ENCODE measurements around the gene SYT1. TPM values are rescaled to one million over a fixed set of nuclear protein-coding genes. Genes with fewer than 3 reads are reported as not detected.

Gene SYT1
- total and polyA plus RNA-seq, 2 of the 4 experiments (the other 2 are of a cell fraction): 2.8 to 3.0 TPM

- intact Hi-C loops (cut with micrococcal nuclease): loop anchor here (10.0 kb wide), 1 partner anchor 606 kb away; no protein-coding TSS in a partner anchor
Measured at GRCh38 chr12:79000501-79000900, 135.9 kb downstream of the SYT1 start.

More at GRCh38 chr12:79000501-79000900, 135.9 kb downstream of the SYT1 start:
- Histone ChIP-seq H3K23ac (ENCODE audit: low read depth, low read length) (no peak overlapping the region), H4K20me1 (ENCODE audit: insufficient read depth, low read length) (no peaks in the 10 kb centered on the region), H3K27me3 (ENCODE audit: control insufficient read depth, insufficient read depth, low read length) (no peaks in the 10 kb centered on the region), H3K9ac (ENCODE audit: low read depth, low read length) (no peak overlapping the region), H3K36me3 (ENCODE audit: control insufficient read depth, insufficient read depth, low read length) (no peaks in the 10 kb centered on the region), H3K18ac (ENCODE audit: low read depth, low read length) (no peak overlapping the region), H3K4me2 (ENCODE audit: low read depth, low read length) (no peak overlapping the region), H2AK5ac (ENCODE audit: low read depth, low read length) (no peak overlapping the region), H2BK15ac (ENCODE audit: low read depth, low read length) (no peak overlapping the region), H4K5ac (ENCODE audit: low read depth, low read length) (no peak overlapping the region), H3K79me1 (ENCODE audit: low read depth in 1 of 2, low read length in 2 of 2) (no peaks in the 10 kb centered on the region), H4K91ac (ENCODE audit: insufficient read depth, low read depth, low read length) (no peak overlapping the region), H2AK9ac (replicated peaks; ENCODE audit: low read depth, low read length, poor library complexity) (no peak overlapping the region), H3K9me1 (ENCODE audit: insufficient read depth, low read length) (0 out of 2 replicates have a peak, but pooled peaks cover 2% of the 10 kb centered on the region), H3K27ac (ENCODE audit: insufficient read depth, low read length) (no peak overlapping the region), H3K4ac (ENCODE audit: low read depth, low read length) (no peak overlapping the region), H3K9me3 (ENCODE audit: control insufficient read depth, insufficient read depth, low read length) (no peaks in the 10 kb centered on the region), H2BK120ac (ENCODE audit: low read depth, low read length) (no peak overlapping the region), H2AFZ (replicated peaks; ENCODE audit: low read length, poor library complexity) (no peak overlapping the region), H3K56ac (ENCODE audit: extremely low read depth, insufficient read depth, low read length) (no peak overlapping the region), H4K8ac (ENCODE audit: low read depth in 2 of 2, low read length in 2 of 2) (no peak overlapping the region), H3K4me3 (ENCODE audit: insufficient read depth, low read depth, low read length) (no peak overlapping the region), H3K14ac (replicated peaks; ENCODE audit: low read depth, low read length) (no peak overlapping the region), H2BK5ac (ENCODE audit: low read depth, low read length, poor library complexity, severe bottlenecking) (no peak overlapping the region), H3K4me1 (ENCODE audit: control insufficient read depth, insufficient read depth, low read length) (no peaks in the 10 kb centered on the region), H2BK20ac (ENCODE audit: low read depth, low read length) (no peak overlapping the region)
- POLR2A ChIA-PET (ENCODE audit: unreplicated experiment): no interaction called here
- WGBS, 2 experiments (ENCODE audit: extremely low coverage in 2 of 2, insufficient read length in 1 of 2): no CpG with 5 or more reads among the region's 1 CpG
- ATAC-seq (ENCODE audit: low read depth) (no peak), DNase-seq (peak; percentile 32)
- dilution Hi-C loops (cut with HindIII; ENCODE audit: low sequenced_read_pairs, unreplicated experiment): no loop called here
- in situ Hi-C loops (cut with MboI; ENCODE audit: low sequenced_read_pairs): no loop called here
- CTCF ChIA-PET: interaction anchor here (0.7 kb wide), 1 partner anchor 63 kb away, joined by 3 read pairs; no protein-coding TSS in a partner anchor
- no TSS peak for BruUV-seq (replicated peaks)
- TF ChIP-seq SMC3 (IDR thresholded peaks at IDR 0.05; ENCODE audit: low read depth, low read length) (no peak), RFX5 (IDR thresholded peaks at IDR 0.05; ENCODE audit: low read depth, low read length) (no peak), MAZ (IDR thresholded peaks at IDR 0.05; ENCODE audit: borderline replicate concordance, low read depth, low read length) (no peak), MXI1 (IDR thresholded peaks at IDR 0.05; ENCODE audit: borderline replicate concordance, low read depth, low read length) (no peak), NFE2L2 (IDR thresholded peaks at IDR 0.05; ENCODE audit: low read depth, low read length) (no peak), CHD1 (IDR thresholded peaks at IDR 0.05; ENCODE audit: low read depth, low read length) (no peak)
- TF ChIP-seq, protein P1, sequence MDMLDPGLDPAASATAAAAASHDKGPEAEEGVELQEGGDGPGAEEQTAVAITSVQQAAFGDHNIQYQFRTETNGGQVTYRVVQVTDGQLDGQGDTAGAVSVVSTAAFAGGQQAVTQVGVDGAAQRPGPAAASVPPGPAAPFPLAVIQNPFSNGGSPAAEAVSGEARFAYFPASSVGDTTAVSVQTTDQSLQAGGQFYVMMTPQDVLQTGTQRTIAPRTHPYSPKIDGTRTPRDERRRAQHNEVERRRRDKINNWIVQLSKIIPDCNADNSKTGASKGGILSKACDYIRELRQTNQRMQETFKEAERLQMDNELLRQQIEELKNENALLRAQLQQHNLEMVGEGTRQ (IDR thresholded peaks at IDR 0.05; ENCODE audit: low read depth, low read length): no peak
